Gastroesophageal sphincter (tissue), 3 donors: ENCODE measurements around the gene FH.

ENCODE experiments used
- CTCF ChIP-seq, 4 experiments: fragments of 200-600 bp in 2 of 4; fragments of 450-650 bp in 2 of 4; sonication (generic) in 1 of 4; IDR thresholded peaks; one replicate each; pipeline ENCODE4 v1.5.1; 2017 to 2019; ENCODE audit warnings: antibody characterized with exemption in 4 of 4, mild to moderate bottlenecking in 2 of 4, moderate library complexity in 2 of 4
- POLR2AphosphoS5 ChIP-seq: sonication (generic); formaldehyde crosslinking; IDR thresholded peaks from one replicate; pipeline ENCODE4 v1.6.1; 2017; ENCODE audit warnings: antibody characterized with exemption

GRCh38 chr1:241521718-241522117 lies 2.2 kb upstream of the FH start:
- TF ChIP-seq CTCF (IDR thresholded peaks at IDR 0.05): no peak
- TF ChIP-seq POLR2AphosphoS5: no peak
